DOHH2 (cell line): ENCODE results near the gene TMEM151A.

Experiments used
- EZH2phosphoT487 ChIP-seq: fragments of 200-600 bp; sonication (generic); IDR thresholded peaks from 2 replicates; pipeline ENCODE4 v1.6.1; 2017; ENCODE audit warnings: borderline replicate concordance, mild to moderate bottlenecking, antibody characterized with exemption, low read length, moderate library complexity, mixed read lengths
- TF ChIP-seq, protein P1 (sequence below): fragments of 200-600 bp; sonication (generic); IDR thresholded peaks from one replicate; pipeline ENCODE4 v1.5.1; 2014; ENCODE audit warnings: antibody characterized with exemption, mild to moderate bottlenecking, low read depth, low read length; ENCODE audit not compliant: poor library complexity, severe bottlenecking

DNA sequence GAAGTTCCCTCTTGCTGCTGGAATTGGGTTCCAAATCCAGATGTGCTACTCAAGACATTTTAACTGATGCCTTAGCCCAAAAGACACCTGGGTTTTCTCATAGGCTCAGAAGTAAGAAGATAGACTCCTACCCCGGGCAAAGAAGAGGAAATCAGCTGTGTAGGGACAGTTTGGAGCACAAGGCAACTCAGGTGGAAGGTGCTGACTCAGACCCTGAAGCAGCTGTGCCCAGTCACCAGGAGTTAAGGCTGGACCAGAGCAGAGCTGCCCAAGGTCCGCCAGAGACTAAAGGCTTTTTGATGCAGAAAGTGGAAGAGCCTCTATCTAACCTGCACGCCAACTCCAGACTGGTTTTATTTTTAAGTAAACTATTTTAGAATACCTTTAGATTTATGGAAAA is 43.9 kb upstream of the TMEM151A start:
- TF ChIP-seq, protein P1, sequence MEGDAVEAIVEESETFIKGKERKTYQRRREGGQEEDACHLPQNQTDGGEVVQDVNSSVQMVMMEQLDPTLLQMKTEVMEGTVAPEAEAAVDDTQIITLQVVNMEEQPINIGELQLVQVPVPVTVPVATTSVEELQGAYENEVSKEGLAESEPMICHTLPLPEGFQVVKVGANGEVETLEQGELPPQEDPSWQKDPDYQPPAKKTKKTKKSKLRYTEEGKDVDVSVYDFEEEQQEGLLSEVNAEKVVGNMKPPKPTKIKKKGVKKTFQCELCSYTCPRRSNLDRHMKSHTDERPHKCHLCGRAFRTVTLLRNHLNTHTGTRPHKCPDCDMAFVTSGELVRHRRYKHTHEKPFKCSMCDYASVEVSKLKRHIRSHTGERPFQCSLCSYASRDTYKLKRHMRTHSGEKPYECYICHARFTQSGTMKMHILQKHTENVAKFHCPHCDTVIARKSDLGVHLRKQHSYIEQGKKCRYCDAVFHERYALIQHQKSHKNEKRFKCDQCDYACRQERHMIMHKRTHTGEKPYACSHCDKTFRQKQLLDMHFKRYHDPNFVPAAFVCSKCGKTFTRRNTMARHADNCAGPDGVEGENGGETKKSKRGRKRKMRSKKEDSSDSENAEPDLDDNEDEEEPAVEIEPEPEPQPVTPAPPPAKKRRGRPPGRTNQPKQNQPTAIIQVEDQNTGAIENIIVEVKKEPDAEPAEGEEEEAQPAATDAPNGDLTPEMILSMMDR: no peak
- TF ChIP-seq EZH2phosphoT487: no peak
